Adrenal gland (tissue), 5 donors: Measurements from ENCODE around the gene LCOR.

Source experiments
- POLR2A ChIP-seq, 2 donors: fragments of 450-650 bp; IDR thresholded peaks; one replicate each; pipeline ENCODE4 v1.6.1; 2017; ENCODE audit warnings: antibody characterized with exemption in 2 of 2, mild to moderate bottlenecking in 2 of 2, moderate library complexity in 1 of 2
- TF ChIP-seq, protein P1 (sequence below), 6 experiments: fragments of 450-650 bp in 4 of 6; fragments of 200-600 bp in 2 of 6; sonication (generic) in 1 of 6; IDR thresholded peaks; 1 replicate in 5 of 6; 2 replicates in 1 of 6; pipeline versions ENCODE4 v1.5.1 to v1.8.0; 2016 to 2021; ENCODE audit warnings: antibody characterized with exemption in 6 of 6, mild to moderate bottlenecking in 2 of 6, moderate library complexity in 1 of 6
- donor health status: DM: no; HTN: no; CAD: no.

DNA sequence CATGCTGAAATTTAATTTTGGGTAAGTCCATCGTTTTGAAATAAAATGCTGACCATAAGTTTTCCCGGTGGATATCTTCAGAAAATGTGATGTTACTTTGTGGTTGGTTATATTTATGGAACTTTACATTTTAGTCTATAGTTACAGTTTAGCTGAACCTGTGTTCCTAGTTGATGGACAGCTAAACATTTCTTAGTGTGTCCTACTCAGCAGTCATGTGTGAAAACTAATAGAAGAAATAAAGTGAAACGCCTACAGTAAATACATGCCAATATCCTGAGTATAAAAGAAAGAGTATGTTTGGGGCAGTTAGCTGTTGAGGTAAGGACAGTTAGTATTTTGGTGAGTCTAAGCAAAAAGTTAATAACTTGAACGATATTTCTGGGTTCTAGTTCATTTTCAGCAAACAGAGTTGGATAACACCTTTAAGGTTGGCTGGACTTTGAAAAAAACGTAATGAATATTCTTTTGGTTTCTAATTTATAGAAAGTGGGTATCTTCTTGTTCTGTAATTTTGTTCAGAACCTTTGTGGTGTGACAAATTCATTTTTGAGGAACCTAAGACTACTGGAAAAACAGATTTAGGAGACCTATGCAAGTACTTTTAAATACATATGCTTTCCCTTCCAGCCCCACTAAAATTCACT lies 28.7 kb downstream of the LCOR start:
- TF ChIP-seq, protein P1, sequence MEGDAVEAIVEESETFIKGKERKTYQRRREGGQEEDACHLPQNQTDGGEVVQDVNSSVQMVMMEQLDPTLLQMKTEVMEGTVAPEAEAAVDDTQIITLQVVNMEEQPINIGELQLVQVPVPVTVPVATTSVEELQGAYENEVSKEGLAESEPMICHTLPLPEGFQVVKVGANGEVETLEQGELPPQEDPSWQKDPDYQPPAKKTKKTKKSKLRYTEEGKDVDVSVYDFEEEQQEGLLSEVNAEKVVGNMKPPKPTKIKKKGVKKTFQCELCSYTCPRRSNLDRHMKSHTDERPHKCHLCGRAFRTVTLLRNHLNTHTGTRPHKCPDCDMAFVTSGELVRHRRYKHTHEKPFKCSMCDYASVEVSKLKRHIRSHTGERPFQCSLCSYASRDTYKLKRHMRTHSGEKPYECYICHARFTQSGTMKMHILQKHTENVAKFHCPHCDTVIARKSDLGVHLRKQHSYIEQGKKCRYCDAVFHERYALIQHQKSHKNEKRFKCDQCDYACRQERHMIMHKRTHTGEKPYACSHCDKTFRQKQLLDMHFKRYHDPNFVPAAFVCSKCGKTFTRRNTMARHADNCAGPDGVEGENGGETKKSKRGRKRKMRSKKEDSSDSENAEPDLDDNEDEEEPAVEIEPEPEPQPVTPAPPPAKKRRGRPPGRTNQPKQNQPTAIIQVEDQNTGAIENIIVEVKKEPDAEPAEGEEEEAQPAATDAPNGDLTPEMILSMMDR (IDR thresholded peaks at IDR 0.05) = no peak
- no peak for TF ChIP-seq POLR2A (IDR thresholded peaks at IDR 0.05)
